Effector memory CD8-positive, alpha-beta T cell (primary cell): ENCODE data around the gene OPN1MW3.

Experiments
- ATAC-seq: fragments of 150-1000 bp; cut with Tn5 transposase; replicated peaks from 2 replicates; pipeline ENCODE4 v1.10.0; 2021; ENCODE audit warnings: mild to moderate bottlenecking, moderate library complexity
- DNase-seq, 3 experiments: peaks; one replicate each; pipeline ENCODE4 v3.0.0; 2021
- H3K27ac Mint-ChIP-seq, 2 donors: one replicate each; pipeline ENCODE4 v1.8.0; 2022; ENCODE audit warnings: mild to moderate bottlenecking in 2 of 2, mixed read lengths in 2 of 2, moderate library complexity in 2 of 2
- H3K27me3 Mint-ChIP-seq, 2 donors: one replicate each; pipeline ENCODE4 v1.8.0; 2022; ENCODE audit warnings: mixed read lengths in 2 of 2
- H3K36me3 Mint-ChIP-seq: one replicate; pipeline ENCODE4 v1.8.0; 2022; ENCODE audit warnings: mild to moderate bottlenecking, moderate library complexity, mixed read lengths; ENCODE audit not compliant: insufficient read depth
- H3K4me1 Mint-ChIP-seq, 2 donors: one replicate each; pipeline ENCODE4 v1.8.0; 2022; ENCODE audit warnings: low read depth in 2 of 2, mixed read lengths in 2 of 2
- H3K4me3 Mint-ChIP-seq, 2 donors: one replicate each; pipeline ENCODE4 v1.8.0; 2022; ENCODE audit warnings: mild to moderate bottlenecking in 2 of 2, mixed read lengths in 2 of 2, moderate library complexity in 2 of 2
- H3K9me3 Mint-ChIP-seq, 2 donors: one replicate each; pipeline ENCODE4 v1.8.0; 2022; ENCODE audit warnings: mixed read lengths in 2 of 2

Gene OPN1MW3

DNA sequence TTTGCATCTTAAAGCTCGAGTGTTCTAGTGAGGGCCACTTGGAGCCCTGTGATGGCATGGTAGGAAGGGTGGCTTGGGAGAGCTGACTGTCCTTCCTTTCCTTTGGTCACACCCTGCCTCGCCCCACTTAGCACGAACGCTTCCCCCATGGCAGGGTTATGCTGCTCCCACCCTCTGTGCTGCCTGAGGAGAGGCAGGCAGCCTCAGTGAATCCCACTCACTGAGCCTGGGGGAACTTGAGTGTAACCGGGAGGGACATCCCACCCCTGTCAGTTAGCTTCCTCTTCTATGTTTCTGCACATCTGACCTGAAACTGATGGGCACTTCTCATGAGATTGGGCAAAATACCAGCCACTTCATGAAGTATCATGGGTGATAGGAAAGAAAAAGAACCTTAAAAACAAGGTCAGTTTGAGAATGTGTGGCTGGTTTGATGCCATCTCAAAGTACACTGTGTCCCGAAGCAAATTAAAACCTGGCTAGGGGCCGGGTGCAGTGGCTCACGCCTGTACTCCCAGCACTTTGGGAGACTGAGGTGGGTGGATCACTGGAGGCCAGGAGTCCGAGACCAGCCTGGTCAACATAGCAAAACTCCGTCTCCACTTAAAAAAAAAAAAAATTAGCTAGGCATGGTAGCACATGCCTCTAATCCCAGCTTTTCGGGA is 48.3 kb downstream of the OPN1MW3 start:
- H3K36me3 Mint-ChIP-seq: no peaks in the 10 kb centered on the region
- H3K4me3 Mint-ChIP-seq: no peak overlapping the region
- DNase-seq (no peak), ATAC-seq (no peak)
- H3K4me1 Mint-ChIP-seq: peaks cover 13 to 25% of the 10 kb centered on the region in 2 donors
- H3K27ac Mint-ChIP-seq: peak overlapping the region in 1 of 2 donors; percentile 36
- H3K9me3 Mint-ChIP-seq: no peaks in the 10 kb centered on the region
- H3K27me3 Mint-ChIP-seq: no peaks in the 10 kb centered on the region

DNA sequence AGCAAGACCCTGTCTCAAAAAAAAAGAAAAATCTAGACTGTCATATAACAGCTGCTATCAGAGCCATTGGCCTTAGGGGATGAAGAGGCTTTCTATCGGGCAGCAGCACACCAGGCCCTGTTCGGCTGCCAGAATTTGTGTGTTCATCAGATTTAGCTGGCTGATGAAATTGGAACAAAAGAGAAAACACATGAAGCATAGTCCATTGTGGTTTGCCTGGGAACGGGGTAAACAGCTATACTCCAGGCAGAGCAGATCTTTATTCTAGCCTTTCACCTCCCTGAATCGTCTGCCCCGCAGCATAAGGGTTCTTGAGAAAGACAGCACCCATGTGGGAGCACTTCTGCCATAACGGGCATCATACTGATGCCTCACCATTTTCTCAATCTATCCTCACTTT is 49.8 kb downstream of the OPN1MW3 start:
- Mint-ChIP-seq H3K27me3 (no peaks in the 10 kb centered on the region), H3K36me3 (peaks cover 5% of the 10 kb centered on the region), H3K4me3 (no peak overlapping the region), H3K27ac (peak overlapping the region in 1 of 2 donors; percentile 93), H3K4me1 (peaks cover 24 to 33% of the 10 kb centered on the region in 2 donors), H3K9me3 (no peaks in the 10 kb centered on the region)
- ATAC-seq (no peak), DNase-seq (no peak)

DNA sequence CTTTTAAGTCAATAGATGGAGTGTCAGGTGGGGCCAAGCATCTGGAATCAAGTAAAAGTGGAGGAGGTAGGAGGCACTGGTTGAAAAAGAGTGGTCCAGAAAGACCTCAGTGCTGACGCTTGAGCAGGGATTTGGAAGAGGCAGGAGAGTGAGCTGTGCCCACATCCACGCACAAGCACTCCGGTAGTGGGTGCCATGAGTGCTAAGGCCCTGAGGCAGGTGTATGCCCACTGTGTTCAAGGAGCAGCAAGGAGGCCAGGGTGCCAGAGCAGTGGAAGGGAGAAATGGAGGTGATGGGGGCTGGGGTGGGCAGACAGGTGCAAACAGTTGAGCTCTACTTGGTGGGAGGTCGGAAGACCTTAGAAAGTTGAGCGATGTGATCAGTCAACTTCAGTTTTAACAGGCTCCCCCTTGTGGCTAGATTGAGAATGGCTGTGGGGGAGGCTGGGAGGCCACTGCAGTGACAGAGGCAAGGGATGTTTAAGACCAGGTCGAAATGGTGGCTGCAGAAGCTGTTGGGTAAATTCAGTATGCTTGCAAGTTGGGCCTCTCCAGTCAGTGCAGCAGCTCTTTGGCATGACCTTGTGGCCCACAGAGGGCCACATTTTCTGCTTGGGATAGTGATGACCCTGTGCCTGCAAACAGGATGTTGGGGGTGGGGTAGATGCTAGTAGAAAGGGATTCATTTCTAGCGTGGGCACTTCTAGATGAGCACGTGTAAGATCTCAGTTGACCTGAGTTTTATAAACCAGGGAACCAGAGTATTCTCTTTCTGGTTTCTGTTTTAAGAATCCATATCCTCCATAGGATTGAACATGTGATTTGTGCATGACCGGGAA is 50.9 kb downstream of the OPN1MW3 start:
- Mint-ChIP-seq H3K27ac (peak overlapping the region; percentile 79 to 93), H3K4me3 (peak overlapping the region; percentile 58 to 65), H3K9me3 (no peaks in the 10 kb centered on the region), H3K36me3 (peaks cover 5% of the 10 kb centered on the region), H3K4me1 (peaks cover 33 to 40% of the 10 kb centered on the region in 2 donors), H3K27me3 (no peaks in the 10 kb centered on the region)
- ATAC-seq (peak; percentile 77), DNase-seq (peak; percentile 74 to 79 (median 76))

DNA sequence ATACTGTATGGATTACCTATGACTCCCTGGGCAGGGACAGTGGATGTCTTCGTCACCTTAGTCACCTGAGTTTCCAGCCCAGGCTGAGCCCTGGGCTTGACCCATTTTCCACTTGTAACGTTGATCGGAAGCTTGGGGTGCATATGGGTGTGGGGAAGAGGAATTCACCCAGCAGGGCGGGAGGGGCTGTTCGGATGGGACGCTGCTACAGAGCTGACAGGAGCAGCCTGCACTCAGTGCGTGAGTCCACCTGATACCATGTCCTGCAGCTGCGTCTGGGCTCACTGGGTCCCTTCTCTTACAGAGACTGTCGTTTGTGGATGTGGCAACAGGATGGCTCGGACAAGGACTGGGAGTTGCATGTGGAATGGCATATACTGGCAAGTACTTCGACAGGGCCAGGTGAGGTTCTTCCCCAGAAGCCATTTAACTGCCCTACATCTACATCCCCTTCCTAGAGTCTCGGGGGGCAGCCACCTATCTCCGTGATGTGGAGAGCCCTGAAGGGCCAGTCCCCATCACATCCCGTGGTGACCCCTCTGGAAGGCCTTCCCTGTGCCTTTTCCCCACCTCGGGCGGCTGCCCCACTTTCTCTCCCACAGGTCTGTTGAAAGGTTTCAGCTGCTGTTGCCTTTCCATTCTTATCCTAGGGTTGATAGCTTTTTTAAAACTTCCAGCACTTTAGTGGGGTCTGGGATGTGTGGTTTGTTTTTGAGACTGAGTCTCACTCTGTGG is 51.8 kb downstream of the OPN1MW3 start:
- no peak for ATAC-seq
- peaks cover 5% of the 10 kb centered on the region for H3K36me3 Mint-ChIP-seq
- H3K9me3 Mint-ChIP-seq: no peaks in the 10 kb centered on the region
- H3K4me3 Mint-ChIP-seq: peak overlapping the region in 1 of 2 donors; percentile 58
- no peaks in the 10 kb centered on the region for H3K27me3 Mint-ChIP-seq
- peak overlapping the region in 1 of 2 donors; percentile 93 for H3K27ac Mint-ChIP-seq
- H3K4me1 Mint-ChIP-seq: peaks cover 38 to 40% of the 10 kb centered on the region in 2 donors
- DNase-seq: no peak

DNA sequence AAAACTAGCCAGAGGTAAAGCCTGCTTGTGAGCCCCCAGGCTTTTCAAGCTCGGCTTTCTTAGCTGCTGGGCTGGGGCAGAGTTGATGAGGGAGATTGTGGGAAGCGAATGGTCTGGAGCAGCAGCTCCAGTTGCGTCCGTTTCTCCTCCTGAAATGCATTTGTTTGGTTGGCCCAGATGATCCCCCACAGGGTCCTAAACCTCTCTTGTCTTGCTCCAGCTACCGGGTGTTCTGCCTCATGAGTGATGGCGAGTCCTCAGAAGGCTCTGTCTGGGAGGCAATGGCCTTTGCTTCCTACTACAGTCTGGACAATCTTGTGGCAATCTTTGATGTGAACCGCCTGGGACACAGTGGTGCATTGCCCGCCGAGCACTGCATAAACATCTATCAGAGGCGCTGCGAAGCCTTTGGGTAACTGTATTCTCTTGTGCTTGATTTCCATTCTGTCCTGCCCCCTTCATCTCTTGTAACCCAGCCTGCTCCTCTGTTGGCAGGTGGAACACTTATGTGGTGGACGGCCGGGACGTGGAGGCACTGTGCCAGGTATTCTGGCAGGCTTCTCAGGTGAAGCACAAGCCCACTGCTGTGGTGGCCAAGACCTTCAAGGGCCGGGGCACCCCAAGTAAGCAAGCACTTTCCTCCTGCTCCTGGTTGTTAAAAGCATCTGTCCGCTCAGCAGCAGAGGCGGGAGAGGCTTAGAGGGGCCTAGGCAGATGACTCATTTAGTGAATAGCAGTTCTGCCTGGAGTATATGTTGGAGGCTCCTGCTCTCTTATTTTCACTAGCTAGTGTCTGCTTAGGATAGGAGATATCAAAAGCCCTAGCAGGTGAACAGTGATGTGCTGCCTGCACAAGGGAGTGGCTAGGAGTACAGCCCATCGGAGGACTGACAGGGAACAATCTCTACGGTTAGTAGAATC is 53.5 kb downstream of the OPN1MW3 start:
- H3K27me3 Mint-ChIP-seq: no peaks in the 10 kb centered on the region
- peak overlapping the region in 1 of 2 donors; percentile 30 for H3K4me3 Mint-ChIP-seq
- DNase-seq (no peak), ATAC-seq (no peak)
- H3K9me3 Mint-ChIP-seq: no peaks in the 10 kb centered on the region
- H3K36me3 Mint-ChIP-seq: peaks cover 5% of the 10 kb centered on the region
- peaks cover 36 to 38% of the 10 kb centered on the region in 2 donors for H3K4me1 Mint-ChIP-seq
- H3K27ac Mint-ChIP-seq: peak overlapping the region in 1 of 2 donors; percentile 86

DNA sequence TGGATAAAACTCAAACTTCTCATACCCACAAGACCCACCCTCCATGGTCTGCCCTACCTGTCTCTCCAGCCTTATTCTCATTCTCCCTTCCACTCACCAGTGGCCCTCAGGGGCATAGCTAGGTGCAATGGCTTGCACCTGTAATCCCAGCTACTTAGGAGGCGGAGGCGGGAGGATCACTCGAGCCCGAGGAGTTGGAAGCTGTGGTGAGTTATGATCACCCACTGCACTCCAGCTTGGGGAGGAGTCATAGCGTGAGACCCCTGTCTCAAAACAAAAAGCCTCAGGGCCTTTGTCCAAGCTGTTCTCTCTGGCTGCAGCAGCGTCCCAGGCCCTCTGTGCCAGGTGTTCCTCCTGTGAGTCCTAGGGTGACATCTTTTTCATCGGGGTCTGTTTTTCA is 54.7 kb downstream of the OPN1MW3 start:
- ATAC-seq (no peak), DNase-seq (no peak)
- no peaks in the 10 kb centered on the region for H3K27me3 Mint-ChIP-seq
- peak overlapping the region; percentile 92 to 96 for H3K27ac Mint-ChIP-seq
- no peaks in the 10 kb centered on the region for H3K9me3 Mint-ChIP-seq
- peak overlapping the region in 1 of 2 donors; percentile 29 for H3K4me3 Mint-ChIP-seq
- H3K4me1 Mint-ChIP-seq: peaks cover 37 to 39% of the 10 kb centered on the region in 2 donors
- peaks cover 9% of the 10 kb centered on the region for H3K36me3 Mint-ChIP-seq

DNA sequence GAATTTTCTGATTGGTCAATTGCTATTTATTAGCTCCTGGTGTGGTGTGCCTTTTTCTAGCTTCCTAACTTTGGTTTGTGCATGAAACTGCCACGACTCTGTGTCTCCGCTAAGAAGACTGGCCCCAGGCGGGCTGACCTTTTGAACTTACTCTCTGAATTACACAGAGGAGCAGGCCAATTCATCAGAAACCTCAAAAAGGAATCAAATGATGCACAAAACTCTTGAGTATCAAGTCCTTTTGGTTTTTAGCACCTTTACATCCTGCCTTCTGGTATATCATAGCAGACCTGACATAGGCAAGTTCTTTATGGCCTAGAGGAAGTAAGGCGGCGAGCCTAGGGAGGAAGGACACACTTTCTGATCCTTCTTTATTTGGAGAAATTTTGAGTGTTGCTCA is 55.8 kb downstream of the OPN1MW3 start:
- H3K4me3 Mint-ChIP-seq: peak overlapping the region; percentile 4 to 28
- DNase-seq (no peak), ATAC-seq (peak; percentile 72)
- H3K27me3 Mint-ChIP-seq: no peaks in the 10 kb centered on the region
- H3K27ac Mint-ChIP-seq: peak overlapping the region; percentile 92 to 96
- H3K4me1 Mint-ChIP-seq: peaks cover 35 to 36% of the 10 kb centered on the region in 2 donors
- H3K9me3 Mint-ChIP-seq: no peaks in the 10 kb centered on the region
- H3K36me3 Mint-ChIP-seq: peaks cover 11% of the 10 kb centered on the region

DNA sequence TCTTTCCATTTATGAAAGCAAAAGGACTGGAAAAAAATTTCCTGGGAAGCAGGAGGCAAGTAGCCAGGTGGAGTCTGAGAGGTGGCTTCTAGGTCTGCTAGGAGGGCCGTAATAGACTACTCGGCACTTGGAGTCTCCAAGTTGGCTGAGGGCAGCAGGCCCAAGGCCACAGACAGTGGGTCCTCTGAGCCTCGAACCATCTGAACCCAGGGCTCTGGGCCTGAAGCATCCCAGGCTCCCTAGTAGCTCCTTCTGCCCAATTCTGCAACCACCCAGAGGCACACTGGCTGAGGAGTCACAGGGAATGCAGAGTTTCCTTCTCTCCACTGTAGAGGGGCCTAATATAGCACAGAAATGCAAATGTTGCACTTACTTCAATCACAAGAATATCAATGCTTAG is 58.0 kb downstream of the OPN1MW3 start:
- H3K4me1 Mint-ChIP-seq: peaks cover 30 to 37% of the 10 kb centered on the region in 2 donors
- ATAC-seq (no peak), DNase-seq (no peak)
- no peak overlapping the region for H3K4me3 Mint-ChIP-seq
- no peaks in the 10 kb centered on the region for H3K9me3 Mint-ChIP-seq
- H3K36me3 Mint-ChIP-seq: peaks cover 11% of the 10 kb centered on the region
- H3K27me3 Mint-ChIP-seq: no peaks in the 10 kb centered on the region
- H3K27ac Mint-ChIP-seq: no peak overlapping the region

DNA sequence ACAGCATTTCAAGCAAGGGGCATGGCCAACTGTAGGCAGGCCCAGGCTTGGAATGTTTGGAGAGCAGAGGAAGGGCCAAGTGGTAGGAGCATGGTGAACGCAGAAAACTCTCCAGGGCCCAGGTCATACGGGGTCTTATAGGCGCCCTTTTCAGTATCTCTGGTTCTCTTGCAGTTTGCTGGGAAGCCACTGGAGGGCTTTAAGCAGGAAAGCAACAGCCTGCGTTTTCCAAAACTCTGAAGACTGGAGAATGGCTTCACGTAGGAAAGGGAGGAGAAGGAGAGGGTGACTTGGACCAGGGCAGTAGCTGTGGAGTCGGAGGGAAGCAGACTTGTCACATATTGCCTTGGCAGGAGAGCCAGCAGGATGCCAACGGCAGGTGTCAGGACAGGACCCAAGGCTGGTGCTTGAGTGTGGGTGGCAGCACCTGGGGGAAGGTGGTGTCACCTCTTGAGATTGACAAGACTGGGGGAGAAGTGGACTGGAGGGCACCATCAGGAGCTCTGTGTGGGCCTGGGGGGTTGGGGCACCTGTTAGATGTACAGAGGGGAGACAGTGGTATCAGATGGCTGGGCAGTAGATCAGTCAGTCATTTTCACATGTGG is 60.1 kb downstream of the OPN1MW3 start:
- Mint-ChIP-seq H3K27me3 (no peaks in the 10 kb centered on the region), H3K9me3 (no peaks in the 10 kb centered on the region), H3K4me3 (no peak overlapping the region), H3K27ac (no peak overlapping the region), H3K4me1 (peaks cover 30 to 32% of the 10 kb centered on the region in 2 donors), H3K36me3 (peaks cover 6% of the 10 kb centered on the region)
- ATAC-seq: no peak
- no peak for DNase-seq

DNA sequence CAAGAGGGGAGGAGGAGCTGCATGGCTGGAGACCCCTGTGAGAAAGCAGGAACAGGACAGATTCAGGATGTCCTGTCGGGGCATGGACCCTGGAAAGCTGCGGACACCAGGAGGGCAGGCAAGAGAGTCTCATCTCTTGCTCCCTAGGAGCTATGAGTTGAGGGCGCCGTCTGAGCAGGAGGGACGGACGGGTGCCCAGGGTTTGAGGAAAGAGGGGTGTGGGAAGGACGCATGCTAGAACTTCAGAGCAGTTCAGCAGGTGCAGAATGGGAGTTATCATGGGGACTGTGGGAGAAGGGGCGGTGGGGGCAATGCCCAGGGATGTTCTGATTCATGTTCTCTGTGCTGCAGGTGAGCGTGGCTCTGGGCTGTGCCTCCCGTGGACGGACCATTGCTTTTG is 63.0 kb downstream of the OPN1MW3 start:
- Mint-ChIP-seq H3K4me1 (peaks cover 19 to 21% of the 10 kb centered on the region in 2 donors), H3K27ac (no peak overlapping the region), H3K27me3 (no peaks in the 10 kb centered on the region)

More for the DNA sequence above, 63.0 kb downstream of the OPN1MW3 start:
- ATAC-seq: no peak
- Mint-ChIP-seq H3K36me3 (peaks cover 6% of the 10 kb centered on the region), H3K9me3 (no peaks in the 10 kb centered on the region), H3K4me3 (peak overlapping the region in 1 of 2 donors; percentile 41)
- no peak for DNase-seq
